Myometrial cell (primary cell): Measurements from ENCODE around the gene CSTF3. TPM values are rescaled to one million over a fixed set of nuclear protein-coding genes. Genes with fewer than 3 reads are reported as not detected.

Source experiments
- total RNA-seq: library from RNA; depleted of rRNA; stranded (reverse); fragments of >200 nt; gene quantifications from 2 replicates; pipeline ENCODE4 v1.2.3, GENCODE V29; 2015

Gene CSTF3
- 17.3 and 20.4 TPM in 2 replicates for total RNA-seq

DNA sequence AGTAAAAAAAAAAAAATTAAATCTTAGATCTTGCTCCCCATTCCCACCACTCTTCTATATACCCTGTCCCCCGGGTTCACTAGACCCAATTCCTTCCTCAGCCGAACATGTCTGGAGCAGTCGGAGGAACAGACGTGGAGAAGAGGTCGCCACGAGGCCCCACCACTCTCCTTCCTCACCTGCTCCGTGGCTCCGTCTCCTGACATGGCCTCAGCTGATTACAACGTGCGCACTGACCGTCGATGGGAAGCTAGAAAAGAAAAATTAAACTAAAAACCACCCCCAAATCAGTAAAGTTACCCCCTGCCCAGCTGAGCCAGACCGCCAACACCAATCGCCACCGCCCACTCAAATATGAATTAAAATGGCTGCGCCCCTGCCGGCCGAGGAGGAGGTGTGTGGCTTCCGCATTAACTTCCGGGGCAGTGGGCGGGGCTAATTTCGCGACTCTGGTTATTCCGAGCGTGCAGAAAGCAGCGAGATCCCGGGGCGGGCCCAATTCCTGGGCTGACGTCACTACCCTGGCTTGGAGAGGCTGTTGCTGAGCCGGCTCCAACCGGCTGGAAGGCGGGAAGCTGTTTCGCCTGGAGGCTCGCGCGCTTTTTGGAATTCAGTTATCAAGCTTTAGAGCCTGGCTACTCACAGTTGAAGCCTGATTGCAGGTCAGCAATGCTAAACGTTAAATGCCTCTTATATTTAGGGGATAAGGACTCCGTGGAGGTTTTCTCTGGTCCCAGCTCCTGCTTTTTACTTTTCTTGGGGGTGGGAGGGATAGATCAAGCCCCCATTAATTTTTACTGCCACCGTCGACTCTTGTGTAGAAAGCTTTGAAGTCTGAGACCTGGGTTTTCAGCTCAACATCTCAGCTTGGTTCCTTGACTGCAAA is at the start of gene CSTF3:
Gene CSTF3, minus strand, starts transcription at position 361 of the 886 bp plus-strand sequence. Its CDS starts 155 bp downstream, at position 206.

DNA sequence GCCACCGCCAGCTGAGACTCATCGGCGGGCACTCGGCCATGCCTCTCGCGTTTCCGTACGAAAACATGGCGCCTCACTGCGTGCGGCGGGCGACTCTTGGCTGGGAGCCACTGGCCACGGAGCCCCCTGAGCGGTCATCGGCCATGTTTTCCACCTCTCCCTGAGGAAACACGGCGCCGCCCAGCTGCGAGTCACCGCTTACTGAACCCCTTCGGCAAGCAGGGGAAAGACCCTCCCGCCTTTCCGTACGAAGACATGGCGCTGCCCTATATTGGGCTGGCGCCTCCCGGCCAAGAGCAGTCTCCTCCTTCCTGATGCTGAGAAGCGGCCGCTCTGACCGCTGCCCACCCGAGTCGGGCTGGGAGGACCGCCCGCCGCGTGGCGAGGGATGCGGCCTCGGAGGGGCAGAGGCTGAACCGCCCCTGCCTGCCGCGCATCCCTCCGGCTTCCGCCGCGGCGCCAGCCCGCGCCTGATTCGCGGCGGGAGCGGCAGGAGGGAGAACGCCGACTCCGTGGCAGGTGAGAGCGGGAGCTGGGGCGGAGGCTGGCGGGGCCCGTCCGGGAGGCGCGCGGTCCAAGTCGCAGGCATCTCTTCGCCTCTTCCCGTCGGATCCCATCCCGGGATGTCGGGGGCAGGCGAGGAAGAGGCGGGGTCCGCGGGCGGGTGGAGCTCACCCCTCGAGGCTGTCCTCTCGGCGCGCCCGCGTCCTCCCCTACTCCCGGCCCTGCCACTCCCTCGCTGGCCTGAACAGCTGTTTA is 121.8 kb downstream of the CSTF3 start, which contains the start of gene TCP11L1:
Gene TCP11L1, plus strand, starts transcription at position 299 of the 759 bp plus-strand sequence. CDS start 4,202 bp downstream, outside the sequence.

Other genes with a start within 250 kb of the CSTF3 start
- 8.9 and 11.8 TPM in 2 replicates for gene DEPDC7, start 145.6 kb downstream of the CSTF3 start, total RNA-seq
- gene TCP11L1, start 121.9 kb downstream of the CSTF3 start, total RNA-seq, result 17.9 and 21.6 TPM in 2 replicates
- gene HIPK3, start 95.9 kb upstream of the CSTF3 start, total RNA-seq, result 22.2 and 25.7 TPM in 2 replicates
- gene KIAA1549L, start 214.6 kb upstream of the CSTF3 start, total RNA-seq, result 3.7 and 3.9 TPM in 2 replicates